T-cell (primary cell): ENCODE data around the gene GINS2. TPM values are rescaled to one million over a fixed set of nuclear protein-coding genes. Genes with fewer than 3 reads are reported as not detected.

ENCODE experiments used
- ATAC-seq, 4 experiments: fragments of 200-7000 bp in 3 of 4; fragments of 150-1000 bp in 1 of 4; cut with Tn5 transposase; replicated peaks in 1 of 4; 1 replicate in 3 of 4; 2 replicates in 1 of 4; pipeline ENCODE4 v1.10.0; 2021; ENCODE audit warnings: moderate library complexity in 3 of 4, mild to moderate bottlenecking in 2 of 4, moderate number of reproducible peaks in 1 of 4
- CTCF ChIA-PET, 2 donors: fragments of 300-600 bp; sonication (Branson Sonifier 250); formaldehyde crosslinking; loops; one replicate each; lab custom pipeline; 2022; ENCODE audit warnings: antibody characterized with exemption in 2 of 2; lab: Charles Lee
- POLR2A ChIA-PET, 2 donors: fragments of 300-600 bp; sonication (Branson Sonifier 250); formaldehyde crosslinking; loops; one replicate each; lab custom pipeline; 2022; ENCODE audit warnings: antibody characterized with exemption in 2 of 2; lab: Charles Lee
- DNase-seq, 35 experiments: peaks; one replicate each; pipeline versions ENCODE4 v3.0.0 to v3.0.0-alpha.2; 2013 to 2023
- H3K27ac ChIP-seq: one replicate; pipeline ENCODE4 v1.5.1; 2013; ENCODE audit warnings: low read length
- H3K27me3 ChIP-seq, 2 experiments: replicated peaks in 1 of 2; 1 replicate in 1 of 2; 2 replicates in 1 of 2; pipeline versions ENCODE4 v1.6.1 to v1.7.0; 2013; ENCODE audit warnings: low read length in 1 of 2, mixed read lengths in 1 of 2; ENCODE audit not compliant: control insufficient read depth in 2 of 2, insufficient read depth in 2 of 2; ENCODE audit errors: extremely low read depth in 1 of 2
- H3K36me3 ChIP-seq, 2 donors: 1 replicate in 1 of 2; 2 replicates in 1 of 2; pipeline versions ENCODE4 v1.6.1 to v1.7.0; 2013; ENCODE audit warnings: low read length in 1 of 2; ENCODE audit not compliant: control insufficient read depth in 2 of 2, insufficient read depth in 1 of 2; ENCODE audit errors: extremely low read depth in 1 of 2
- H3K4me1 ChIP-seq, 2 experiments: 1 replicate in 1 of 2; 2 replicates in 1 of 2; pipeline versions ENCODE4 v1.6.1 to v1.7.0; 2013; ENCODE audit warnings: low read length in 2 of 2, mixed read lengths in 1 of 2; ENCODE audit not compliant: insufficient read depth in 2 of 2, control insufficient read depth in 1 of 2; ENCODE audit errors: extremely low read depth in 1 of 2
- H3K4me3 ChIP-seq, 2 donors: 1 replicate in 1 of 2; 2 replicates in 1 of 2; pipeline versions ENCODE4 v1.5.1 to v1.7.0; 2013; ENCODE audit warnings: mild to moderate bottlenecking in 2 of 2, low read length in 1 of 2, moderate library complexity in 1 of 2; ENCODE audit not compliant: control insufficient read depth in 1 of 2; ENCODE audit errors: extremely low read depth in 1 of 2
- H3K9me3 ChIP-seq: 2 replicates; pipeline ENCODE4 v1.7.0; 2013
- H3K27ac Mint-ChIP-seq, 2 donors: one replicate each; pipeline ENCODE4 v1.8.0; 2020 to 2021; ENCODE audit warnings: mild to moderate bottlenecking in 2 of 2, mixed read lengths in 2 of 2
- H3K27me3 Mint-ChIP-seq, 2 donors: one replicate each; pipeline ENCODE4 v1.8.0; 2021 to 2022; ENCODE audit warnings: mixed read lengths in 2 of 2
- H3K36me3 Mint-ChIP-seq: one replicate; pipeline ENCODE4 v1.8.0; 2021; ENCODE audit warnings: mixed read lengths
- H3K4me1 Mint-ChIP-seq, 3 donors: one replicate each; pipeline ENCODE4 v1.8.0; 2020 to 2022; ENCODE audit warnings: mixed read lengths in 3 of 3, mild to moderate bottlenecking in 1 of 3
- H3K4me3 Mint-ChIP-seq, 3 donors: one replicate each; pipeline ENCODE4 v1.8.0; 2020 to 2022; ENCODE audit warnings: mild to moderate bottlenecking in 3 of 3, mixed read lengths in 3 of 3, moderate library complexity in 3 of 3
- H3K9me3 Mint-ChIP-seq, 3 donors: one replicate each; pipeline ENCODE4 v1.8.0; 2020 to 2022; ENCODE audit warnings: mixed read lengths in 3 of 3
- WGBS: methylation state at CpG from one replicate; pipeline ENCODE4 v1.1.5; 2013; ENCODE audit warnings: missing lambda C conversion rate; ENCODE audit not compliant: insufficient coverage; 5-methylcytosine and 5-hydroxymethylcytosine counted together
- total RNA-seq, 35 experiments: library from RNA in 6 of 35; stranded (reverse) in 6 of 35; fragments of 120-200 nt in 1 of 35; gene quantifications; one replicate each; pipeline versions ENCODE4 v1.2.1 to v1.2.4 and lab custom pipeline; 2013 to 2026

The GINS2 gene
- total RNA-seq, 5 donors from 2014 or later (not counting 1 experiment from before 2014, with no cell fraction given), result 1.1 to 3.7 (median 1.6) TPM

- H3K4me3 Mint-ChIP-seq, result no peak overlapping the region
- Histone ChIP-seq H3K9me3 (no peaks in the 10 kb centered on the region), H3K4me1 (peaks cover 0 to 33% of the 10 kb centered on the region in 2 experiments), H3K27ac (no peak overlapping the region), H3K36me3 (peaks cover 2 to 3% of the 10 kb centered on the region in 2 donors), H3K27me3 (no peaks in the 10 kb centered on the region), H3K4me3 (no peak overlapping the region)
- ATAC-seq (no peak), DNase-seq (no peak)
- POLR2A ChIA-PET, result no interaction called here
- H3K27me3 Mint-ChIP-seq, result no peaks in the 10 kb centered on the region
- H3K9me3 Mint-ChIP-seq, result no peaks in the 10 kb centered on the region
- H3K27ac Mint-ChIP-seq, result no peak overlapping the region
- no peaks in the 10 kb centered on the region for H3K36me3 Mint-ChIP-seq
- WGBS, result no CpG with 5 or more reads among the region's 15 CpGs
- peaks cover 6 to 21% (median 13%) of the 10 kb centered on the region in 3 donors for H3K4me1 Mint-ChIP-seq
- CTCF ChIA-PET, result no interaction called here
Measured at GRCh38 chr16:85646976-85647375, 41.8 kb downstream of the GINS2 start.

- Histone ChIP-seq H3K27ac (no peak overlapping the region), H3K36me3 (peaks cover 2 to 3% of the 10 kb centered on the region in 2 donors), H3K4me3 (no peak overlapping the region), H3K27me3 (no peaks in the 10 kb centered on the region), H3K4me1 (peaks cover 0 to 33% of the 10 kb centered on the region in 2 experiments), H3K9me3 (no peaks in the 10 kb centered on the region)
- CTCF ChIA-PET, result no interaction called here
- Mint-ChIP-seq H3K4me3 (no peak overlapping the region), H3K9me3 (no peaks in the 10 kb centered on the region), H3K27me3 (no peaks in the 10 kb centered on the region), H3K36me3 (no peaks in the 10 kb centered on the region), H3K4me1 (peaks cover 6 to 21% (median 13%) of the 10 kb centered on the region in 3 donors), H3K27ac (no peak overlapping the region)
- ATAC-seq, result no peak
- WGBS, result 96% methylated on average over 15 of the region's 17 CpGs
- no peak for DNase-seq
- POLR2A ChIA-PET, result no interaction called here
Measured at GRCh38 chr16:85646358-85646907, 42.3 kb downstream of the GINS2 start.

- H3K27me3 Mint-ChIP-seq, result no peaks in the 10 kb centered on the region
- Histone ChIP-seq H3K36me3 (peaks cover 2 to 3% of the 10 kb centered on the region in 2 donors), H3K4me3 (no peak overlapping the region), H3K4me1 (peaks cover 0 to 24% of the 10 kb centered on the region in 2 experiments), H3K27me3 (no peaks in the 10 kb centered on the region), H3K27ac (no peak overlapping the region), H3K9me3 (no peaks in the 10 kb centered on the region)
- POLR2A ChIA-PET, result no interaction called here
- no peaks in the 10 kb centered on the region for H3K36me3 Mint-ChIP-seq
- 67% methylated on average over 10 of the region's 19 CpGs for WGBS
- no peak for DNase-seq
- H3K27ac Mint-ChIP-seq, result peak overlapping the region in 1 of 2 donors; percentile 39
- CTCF ChIA-PET, result no interaction called here
- no peak overlapping the region for H3K4me3 Mint-ChIP-seq
- H3K4me1 Mint-ChIP-seq, result peaks cover 6 to 21% (median 13%) of the 10 kb centered on the region in 3 donors
- H3K9me3 Mint-ChIP-seq, result no peaks in the 10 kb centered on the region
- no peak for ATAC-seq
Measured at GRCh38 chr16:85645021-85645589, 43.6 kb downstream of the GINS2 start.

DNA sequence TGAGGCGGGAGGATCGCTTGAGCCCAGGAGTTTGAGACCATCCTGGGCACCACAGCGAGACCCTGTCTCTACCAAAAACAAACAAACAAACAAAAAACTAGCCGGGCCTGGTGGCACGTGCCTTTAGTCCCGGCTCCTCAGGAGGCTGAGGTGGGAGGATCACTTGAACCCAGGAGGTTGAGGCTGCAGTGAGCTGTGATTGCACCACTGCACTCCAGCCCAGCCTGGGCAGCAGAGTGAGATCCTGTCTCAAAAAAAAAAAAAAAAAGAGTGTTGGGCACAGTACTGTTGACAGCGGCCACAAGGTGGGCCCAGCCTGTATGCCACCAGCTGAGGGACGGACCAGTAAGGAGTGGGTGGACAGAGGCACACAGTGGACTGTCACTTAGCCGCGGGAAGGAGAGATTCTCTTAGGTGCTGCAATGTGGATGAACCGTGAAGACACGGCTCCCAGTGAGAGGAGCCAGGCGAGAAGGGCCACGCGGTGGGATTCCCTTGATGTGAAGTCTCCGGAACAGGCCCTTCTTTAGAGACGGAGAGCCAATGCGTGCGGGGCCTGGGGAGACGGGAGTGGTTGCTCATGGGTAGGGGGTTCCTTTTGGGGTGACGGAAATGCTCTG, 44.6 kb downstream of the GINS2 start:
- DNase-seq (no peak), ATAC-seq (no peak)
- no peaks in the 10 kb centered on the region for H3K27me3 ChIP-seq
- Mint-ChIP-seq H3K36me3 (no peaks in the 10 kb centered on the region), H3K4me1 (peaks cover 6 to 21% (median 13%) of the 10 kb centered on the region in 3 donors), H3K4me3 (no peak overlapping the region), H3K9me3 (no peaks in the 10 kb centered on the region), H3K27ac (peak overlapping the region in 1 of 2 donors; percentile 57), H3K27me3 (no peaks in the 10 kb centered on the region)
- 97% methylated on average over 13 of the region's 21 CpGs for WGBS
- peaks cover 0 to 23% of the 10 kb centered on the region in 2 experiments for H3K4me1 ChIP-seq
- no peak overlapping the region for H3K4me3 ChIP-seq
- no peaks in the 10 kb centered on the region for H3K9me3 ChIP-seq
- POLR2A ChIA-PET, result no interaction called here
- CTCF ChIA-PET, result no interaction called here
- H3K36me3 ChIP-seq, result peaks cover 2% of the 10 kb centered on the region in 2 donors
- no peak overlapping the region for H3K27ac ChIP-seq

GRCh38 chr16:85643631-85644030, 45.1 kb downstream of the GINS2 start:
- H3K9me3 Mint-ChIP-seq, result no peaks in the 10 kb centered on the region
- Histone ChIP-seq H3K4me3 (no peak overlapping the region), H3K9me3 (no peaks in the 10 kb centered on the region), H3K4me1 (peaks cover 0 to 23% of the 10 kb centered on the region in 2 experiments), H3K27me3 (no peaks in the 10 kb centered on the region), H3K36me3 (no peaks in the 10 kb centered on the region), H3K27ac (no peak overlapping the region)
- no peak overlapping the region for H3K4me3 Mint-ChIP-seq
- ChIA-PET CTCF (no interaction called here), POLR2A (no interaction called here)
- DNase-seq (no peak), ATAC-seq (no peak)
- 100% methylated on average over 3 of the region's 8 CpGs for WGBS
- H3K4me1 Mint-ChIP-seq, result peaks cover 6 to 17% (median 13%) of the 10 kb centered on the region in 3 donors
- H3K27me3 Mint-ChIP-seq, result no peaks in the 10 kb centered on the region
- no peaks in the 10 kb centered on the region for H3K36me3 Mint-ChIP-seq
- no peak overlapping the region for H3K27ac Mint-ChIP-seq

DNA sequence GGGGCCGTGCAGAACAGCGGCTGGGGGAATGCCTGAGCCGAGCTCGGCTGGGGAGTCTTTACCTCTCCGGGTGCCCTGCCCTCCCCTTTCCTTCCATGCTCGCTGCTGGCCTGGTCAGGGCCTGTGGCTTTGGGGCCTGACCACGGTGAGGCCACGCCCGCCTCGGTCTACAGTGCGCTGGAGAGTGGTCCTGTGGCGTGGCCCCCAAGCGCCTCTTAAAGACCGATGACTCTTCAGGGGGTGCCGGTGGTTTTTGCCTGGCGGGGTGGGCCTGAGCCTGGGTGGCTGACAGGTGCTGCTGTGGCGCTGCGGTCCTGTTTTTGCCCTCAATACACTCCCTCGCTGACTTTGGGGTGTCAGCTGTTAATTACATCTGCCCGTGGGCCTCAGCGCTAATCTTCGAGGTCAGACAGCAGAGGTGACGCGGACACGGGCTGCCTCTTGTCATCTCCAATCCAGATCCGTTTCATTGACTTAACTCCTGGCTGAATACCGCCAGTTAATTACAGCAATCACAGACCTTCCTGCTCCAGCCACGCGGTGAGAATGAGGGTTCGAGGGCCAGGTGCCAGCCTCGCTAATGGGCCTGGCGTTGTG, 45.9 kb downstream of the GINS2 start:
- peaks cover 6 to 17% (median 13%) of the 10 kb centered on the region in 3 donors for H3K4me1 Mint-ChIP-seq
- no peak overlapping the region for H3K27ac Mint-ChIP-seq
- H3K27me3 Mint-ChIP-seq, result no peaks in the 10 kb centered on the region
- H3K36me3 Mint-ChIP-seq, result no peaks in the 10 kb centered on the region
- Histone ChIP-seq H3K27me3 (no peaks in the 10 kb centered on the region), H3K4me1 (peaks cover 0 to 23% of the 10 kb centered on the region in 2 experiments), H3K36me3 (no peaks in the 10 kb centered on the region), H3K27ac (no peak overlapping the region), H3K9me3 (no peaks in the 10 kb centered on the region), H3K4me3 (no peak overlapping the region)
- DNase-seq (peak in 1 of 35 experiments; percentile 8), ATAC-seq (no peak)
- WGBS, result 92% methylated on average over 29 of the region's 32 CpGs
- H3K9me3 Mint-ChIP-seq, result no peaks in the 10 kb centered on the region
- POLR2A ChIA-PET, result no interaction called here
- H3K4me3 Mint-ChIP-seq, result no peak overlapping the region
- CTCF ChIA-PET, result interaction anchor here in 1 of 2 donors (0.7 kb wide), 1 partner anchor 75 kb away, joined by 3 read pairs; no protein-coding TSS in a partner anchor
